Medulla oblongata (tissue), 1 donor: ENCODE data around the gene ALG2.
A peak's percentile ranks its signal among the peaks of the same experiment; 100 is the strongest.

ENCODE experiments used
- DNase-seq: peaks from one replicate; pipeline ENCODE4 v3.0.0-alpha.2; 2015; ENCODE audit errors: extremely low spot score

The ALG2 gene

DNA sequence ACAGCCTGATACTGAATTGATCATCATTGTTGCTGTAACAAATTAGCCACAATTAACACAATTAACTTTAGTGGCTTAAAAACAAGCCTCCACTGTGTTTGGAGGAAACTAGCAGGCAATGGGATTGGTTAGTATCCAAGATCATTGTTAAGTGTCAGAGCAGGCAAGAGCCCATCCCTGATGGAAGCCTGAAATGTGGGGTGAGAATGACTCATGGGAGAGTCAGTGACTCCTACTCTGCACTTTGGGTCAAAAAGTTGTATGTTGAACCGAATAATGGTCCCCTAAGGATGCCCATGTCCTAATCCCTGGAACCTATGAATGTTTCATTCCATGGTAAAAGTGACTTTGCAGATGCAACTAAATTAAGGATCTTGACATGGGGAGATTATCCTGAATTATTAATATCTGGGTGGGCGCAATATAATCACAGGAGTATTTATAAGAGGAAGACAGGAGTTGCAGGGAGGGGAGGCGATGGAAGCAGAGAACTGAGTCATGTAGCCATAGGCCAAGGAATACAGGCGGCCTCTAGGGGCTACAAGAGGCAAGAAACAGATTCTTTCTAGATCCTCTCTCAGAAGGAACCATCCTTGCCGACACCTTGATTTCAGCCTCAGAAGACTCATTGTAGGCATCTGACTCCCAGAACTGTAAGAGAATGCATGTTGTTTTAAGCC lies 28.8 kb downstream of the ALG2 start:
- DNase-seq: no peak

DNA sequence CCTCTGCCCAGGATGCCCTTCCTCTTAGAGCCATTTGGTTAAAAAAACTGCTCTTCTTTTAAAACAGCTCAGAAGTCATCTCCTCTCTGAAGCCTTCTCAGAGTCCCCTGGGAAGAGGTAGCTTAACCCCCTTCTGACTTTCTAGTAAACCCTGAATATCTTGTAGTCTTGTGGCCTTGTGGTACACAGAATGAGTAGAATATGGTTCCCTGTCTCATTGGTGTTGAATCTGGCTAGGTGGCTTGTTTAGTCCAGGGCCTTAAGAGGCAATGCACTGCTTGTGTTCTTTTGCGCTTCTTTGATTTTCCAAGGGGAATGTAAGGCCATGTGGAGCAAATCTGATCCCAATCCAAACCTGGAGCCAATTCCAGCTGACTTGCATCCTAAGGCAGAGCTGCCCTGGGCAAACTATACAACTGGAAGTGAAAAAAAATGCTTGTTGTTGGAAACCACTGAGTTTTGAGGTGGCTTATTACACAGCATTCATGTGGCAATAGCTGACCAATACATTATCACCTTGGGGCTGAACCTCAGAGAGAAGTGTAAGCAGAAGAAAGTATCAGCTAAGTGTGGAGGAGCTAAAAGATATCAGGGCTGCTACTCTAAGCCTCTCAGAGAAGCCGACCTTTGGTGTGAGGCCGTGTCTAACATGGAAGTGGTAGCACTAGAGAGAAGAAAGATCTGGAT lies 31.0 kb downstream of the ALG2 start:
- no peak for DNase-seq

DNA sequence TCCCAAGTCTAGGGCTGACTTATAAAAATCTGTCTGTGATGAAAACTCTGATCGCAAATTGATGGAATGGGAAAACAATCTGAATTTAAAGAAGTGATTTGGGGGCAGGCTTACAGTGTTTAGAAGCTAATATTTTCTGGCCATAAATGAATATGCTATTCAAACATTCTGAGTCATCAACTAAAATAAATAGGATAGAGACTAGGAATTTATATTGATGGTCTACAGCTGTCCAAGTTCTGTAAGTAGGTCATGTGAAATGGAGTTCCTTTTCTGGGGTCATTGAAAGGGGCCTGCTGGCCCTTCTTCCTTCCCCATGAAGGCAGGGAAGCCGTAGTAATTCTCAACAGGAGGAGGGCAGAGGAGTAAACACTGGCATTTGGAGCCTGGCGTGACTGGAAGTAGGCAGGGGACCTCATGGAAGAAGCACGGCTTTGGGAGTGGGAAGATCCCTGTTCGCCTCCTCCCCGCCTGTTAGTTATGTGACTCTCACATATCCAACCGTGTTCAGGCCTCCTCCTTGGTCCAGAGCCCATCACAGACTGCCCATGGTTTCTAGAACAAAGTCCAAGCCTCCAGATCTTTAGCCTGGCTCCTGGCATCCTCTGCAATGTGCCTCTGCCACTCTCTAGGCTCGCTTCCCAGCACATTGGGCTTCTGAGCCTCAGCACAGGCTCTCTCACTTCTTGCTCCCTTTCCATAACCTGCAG lies 31.7 kb downstream of the ALG2 start:
- DNase-seq: no peak

DNA sequence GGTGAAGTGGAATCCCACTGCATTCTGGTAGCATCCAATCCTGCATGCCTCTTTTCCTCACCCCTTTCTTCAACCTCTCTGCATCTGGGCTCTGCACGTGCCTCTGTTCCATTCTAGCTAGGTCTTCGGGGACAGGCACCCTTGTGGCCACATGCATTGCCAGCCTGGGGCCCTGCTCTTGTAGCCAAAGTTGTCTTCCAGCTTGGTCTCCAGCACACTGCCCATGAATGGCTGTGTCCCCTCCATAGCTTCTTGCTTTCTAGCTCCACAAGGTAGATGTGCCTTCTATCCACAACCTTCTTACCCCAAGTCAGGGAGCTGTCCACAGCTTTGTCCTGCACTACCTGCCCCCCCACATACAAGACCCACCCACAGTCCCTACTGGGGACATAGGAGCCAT lies 32.6 kb downstream of the ALG2 start:
- DNase-seq: no peak

DNA sequence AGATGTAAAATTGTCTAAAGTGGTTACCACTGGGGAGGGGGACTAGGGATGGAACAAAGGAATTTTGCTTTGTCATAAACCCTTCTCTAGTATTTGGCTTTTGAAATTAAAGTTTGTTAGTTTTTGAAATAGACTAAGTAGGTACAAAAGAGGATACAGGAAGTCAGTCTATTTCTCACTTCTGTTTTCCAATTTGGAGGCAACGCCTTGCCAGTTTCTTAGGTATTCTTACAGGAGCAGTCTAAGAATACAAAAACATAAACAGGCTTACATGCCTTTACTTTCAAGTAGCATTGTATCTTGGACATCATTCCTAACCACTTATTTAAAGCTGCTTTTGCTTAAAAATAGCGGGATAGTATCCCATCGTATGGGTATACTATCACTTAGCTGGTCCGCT lies 34.4 kb downstream of the ALG2 start:
- no peak for DNase-seq

DNA sequence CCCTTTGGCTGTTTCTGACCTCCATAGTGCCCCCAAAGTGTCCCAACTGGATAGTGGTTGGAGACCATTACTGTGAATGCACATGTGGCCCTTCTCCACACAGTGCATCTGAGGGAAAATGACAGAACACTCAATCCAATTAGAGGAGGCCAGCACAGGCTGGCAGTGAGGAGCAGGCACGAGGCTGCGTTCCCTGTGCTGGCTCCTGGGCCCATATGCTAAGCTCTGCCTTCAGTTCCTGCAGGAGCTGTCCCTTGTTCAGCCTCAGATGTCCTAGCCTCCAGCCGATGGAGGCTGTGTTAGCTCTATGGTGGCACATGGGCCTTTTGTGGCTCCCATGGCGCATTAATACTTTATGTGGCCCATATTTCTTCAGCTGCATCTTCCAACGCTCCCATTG lies 35.8 kb downstream of the ALG2 start:
- no peak for DNase-seq

DNA sequence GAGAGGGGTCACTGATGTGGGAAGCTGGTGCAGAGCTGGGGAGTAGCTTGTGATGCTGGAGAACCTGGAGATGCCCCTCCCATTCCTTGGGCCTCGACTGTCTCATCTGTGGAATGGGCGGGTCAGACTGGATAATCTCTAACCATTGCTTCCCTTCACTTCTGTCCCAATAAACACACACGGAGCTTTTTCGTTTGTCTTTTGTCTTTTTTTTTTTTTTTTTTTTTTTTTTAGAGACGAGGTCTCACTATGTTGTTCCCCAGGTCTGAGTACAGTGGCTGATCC lies 36.5 kb downstream of the ALG2 start:
- no peak for DNase-seq

DNA sequence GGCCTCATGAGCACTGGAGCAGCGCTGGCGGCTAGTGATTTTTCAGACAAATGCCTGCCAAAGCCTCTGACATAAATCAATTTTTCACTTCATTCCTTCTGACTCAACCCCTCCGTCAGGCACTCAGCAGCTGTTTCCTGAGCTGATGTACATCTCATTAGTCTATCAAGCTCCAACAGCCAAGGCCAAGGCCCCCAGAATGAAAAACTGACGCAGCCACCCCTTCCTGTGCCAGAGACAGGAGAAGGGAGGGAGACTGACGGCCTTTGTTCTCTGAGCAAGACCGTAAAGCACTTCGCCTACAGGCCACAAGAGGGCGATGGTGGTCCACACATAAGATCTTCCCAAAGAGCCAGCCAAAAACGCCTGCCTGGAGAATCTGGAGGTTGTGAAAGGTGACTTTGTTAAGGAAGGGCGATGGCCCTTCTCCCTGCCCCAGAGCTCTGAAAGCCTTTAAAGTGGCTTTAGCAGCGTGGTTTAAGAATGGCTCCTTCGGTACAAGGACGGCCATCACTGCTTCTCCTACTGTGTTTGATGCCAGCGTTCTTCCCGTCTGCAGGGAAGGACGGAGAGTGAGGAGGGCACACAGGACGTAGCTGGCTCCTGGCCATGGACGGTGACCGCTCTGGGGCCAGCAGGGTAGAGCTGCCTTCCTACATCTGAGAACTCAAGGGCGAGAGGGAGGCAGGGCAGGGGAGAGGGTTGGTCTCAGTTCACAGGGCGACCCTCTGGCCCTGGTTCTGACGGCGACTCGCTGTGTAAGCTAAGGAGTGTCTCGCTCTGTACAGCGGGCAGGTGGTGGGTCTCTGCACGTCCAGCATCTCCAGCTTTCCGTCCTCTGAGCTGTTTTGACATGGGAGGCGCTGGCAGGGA lies 37.0 kb downstream of the ALG2 start:
- peak; percentile 97 for DNase-seq

DNA sequence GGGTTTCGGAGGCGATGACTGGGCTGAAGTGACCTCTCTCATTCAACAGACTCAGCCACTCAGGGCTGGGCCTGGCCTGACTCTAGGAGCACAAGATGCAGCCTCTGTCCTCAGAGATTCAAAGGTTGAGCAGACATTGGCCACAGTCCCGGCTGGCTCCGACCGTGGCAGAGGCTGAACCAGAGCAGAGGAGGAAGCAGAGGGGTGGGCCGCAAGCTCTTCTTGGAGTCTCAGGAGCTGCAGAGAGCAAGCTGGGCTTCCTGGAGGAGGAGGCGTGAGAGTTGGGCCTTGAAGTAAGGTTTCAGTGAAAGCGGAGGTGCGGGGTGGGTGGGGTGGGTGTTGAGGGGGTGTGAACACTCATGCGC lies 37.6 kb downstream of the ALG2 start:
- no peak for DNase-seq

DNA sequence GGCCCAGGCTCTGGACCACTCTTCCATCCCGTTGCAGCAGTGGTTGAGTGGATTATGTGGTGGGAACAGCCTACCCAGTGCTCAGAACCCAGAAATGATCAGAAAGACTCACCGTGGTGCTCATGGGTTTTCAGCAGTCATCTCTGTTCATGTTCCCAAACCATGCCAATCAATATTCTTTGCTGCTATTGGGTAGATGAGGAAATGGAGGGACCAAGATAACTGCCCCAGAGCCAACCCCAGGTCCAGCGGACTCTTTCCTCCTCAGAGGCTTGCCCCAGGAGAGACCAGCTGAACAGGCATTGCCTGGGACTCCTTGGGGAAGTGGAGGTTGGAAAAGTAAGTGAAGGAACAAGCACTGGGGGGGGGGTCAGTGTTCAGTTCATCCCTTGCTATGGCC lies 38.1 kb downstream of the ALG2 start:
- no peak for DNase-seq

DNA sequence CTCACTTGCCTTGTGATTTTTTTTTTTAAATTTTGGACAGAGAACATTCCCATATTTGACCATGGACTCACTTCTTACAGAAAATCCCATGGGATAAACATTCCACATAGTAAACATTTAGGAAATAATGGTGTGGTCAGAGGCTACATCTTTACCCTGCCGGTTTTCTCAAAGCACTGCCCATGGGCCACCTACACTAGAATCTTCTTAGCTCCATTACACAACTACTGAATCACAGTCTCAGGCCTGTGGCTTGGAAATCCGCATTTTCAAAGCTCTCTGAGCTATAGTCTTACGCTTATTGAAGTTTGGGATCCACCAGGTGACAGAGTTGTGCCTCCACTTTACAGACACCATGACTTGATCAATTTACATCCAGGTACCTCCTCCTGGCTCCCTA lies 39.4 kb downstream of the ALG2 start:
- no peak for DNase-seq

DNA sequence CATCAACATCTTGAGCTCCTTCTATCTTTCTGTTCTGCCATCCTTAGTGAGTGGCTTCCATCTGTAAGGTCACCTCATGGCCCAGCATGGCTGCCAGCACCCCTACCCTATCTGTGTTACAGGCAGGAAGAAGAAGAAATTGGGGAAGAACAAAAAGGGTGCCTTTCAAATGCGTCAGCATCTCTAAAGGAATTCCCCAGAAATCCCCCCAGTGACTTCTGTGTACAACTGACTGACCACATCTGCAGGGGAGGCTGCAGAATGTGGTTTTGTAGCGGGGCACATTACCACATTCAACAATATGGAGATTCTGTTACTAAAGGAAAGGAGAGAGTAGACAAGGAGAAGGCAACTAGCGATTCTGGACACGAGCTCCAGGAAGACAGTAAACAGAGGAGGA lies 40.1 kb downstream of the ALG2 start:
- DNase-seq: no peak

DNA sequence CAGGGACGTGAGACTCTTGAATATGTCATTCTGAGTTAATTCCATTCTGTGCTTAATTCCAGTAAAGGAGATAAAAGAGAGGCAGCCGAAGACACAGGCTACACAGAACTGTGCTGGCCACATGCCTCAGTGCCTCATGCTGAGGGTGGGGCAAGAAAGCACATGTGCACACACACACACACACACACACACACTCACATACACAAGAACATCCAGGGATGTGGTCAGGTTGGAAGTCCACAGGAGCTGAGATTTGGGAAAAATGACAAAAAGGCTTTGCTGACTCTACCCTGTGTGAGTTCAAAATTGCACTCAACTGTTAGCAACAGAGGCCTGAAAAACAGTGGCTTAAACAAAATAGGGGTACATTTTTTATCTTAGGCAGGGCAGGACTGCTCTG lies 40.5 kb downstream of the ALG2 start:
- no peak for DNase-seq

DNA sequence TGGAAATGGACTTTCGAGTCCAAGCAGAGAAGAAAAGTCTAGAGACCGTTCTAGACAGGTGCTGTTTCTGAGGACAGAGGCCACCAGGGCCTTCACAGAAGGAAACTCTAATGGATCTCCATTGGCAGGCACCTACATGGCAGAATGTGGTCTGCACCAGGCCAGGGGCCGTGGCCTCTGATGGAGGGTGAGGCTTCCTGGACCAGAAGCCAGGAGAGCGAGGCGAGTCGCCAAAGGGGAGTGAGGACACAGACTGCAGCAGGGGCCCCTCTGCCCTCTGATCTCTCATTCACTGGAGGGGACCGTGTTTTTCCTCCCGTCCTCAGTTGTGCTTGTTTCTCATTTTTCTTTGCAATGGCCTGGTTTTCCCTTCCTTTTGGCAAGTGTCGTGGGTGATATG lies 41.1 kb downstream of the ALG2 start:
- no peak for DNase-seq

DNA sequence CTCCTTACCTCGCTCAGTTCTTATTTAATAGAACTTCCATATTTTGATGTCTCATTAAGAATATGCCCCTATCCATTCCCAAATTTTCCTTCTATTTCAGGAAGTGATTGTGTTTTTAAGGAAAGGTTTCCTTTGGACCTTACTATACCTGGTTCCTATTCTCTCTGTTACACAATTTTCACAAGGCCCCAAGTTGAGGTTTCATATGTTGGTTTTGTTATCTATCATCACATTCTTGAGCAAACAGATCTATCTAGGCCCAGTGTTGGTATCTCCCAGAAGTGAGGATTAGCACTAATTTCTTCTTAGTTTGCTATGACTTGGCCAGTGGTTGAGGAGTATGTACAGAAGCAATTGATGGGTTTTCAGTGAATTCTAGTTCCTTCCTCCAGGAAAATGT lies 41.5 kb downstream of the ALG2 start:
- DNase-seq: no peak

DNA sequence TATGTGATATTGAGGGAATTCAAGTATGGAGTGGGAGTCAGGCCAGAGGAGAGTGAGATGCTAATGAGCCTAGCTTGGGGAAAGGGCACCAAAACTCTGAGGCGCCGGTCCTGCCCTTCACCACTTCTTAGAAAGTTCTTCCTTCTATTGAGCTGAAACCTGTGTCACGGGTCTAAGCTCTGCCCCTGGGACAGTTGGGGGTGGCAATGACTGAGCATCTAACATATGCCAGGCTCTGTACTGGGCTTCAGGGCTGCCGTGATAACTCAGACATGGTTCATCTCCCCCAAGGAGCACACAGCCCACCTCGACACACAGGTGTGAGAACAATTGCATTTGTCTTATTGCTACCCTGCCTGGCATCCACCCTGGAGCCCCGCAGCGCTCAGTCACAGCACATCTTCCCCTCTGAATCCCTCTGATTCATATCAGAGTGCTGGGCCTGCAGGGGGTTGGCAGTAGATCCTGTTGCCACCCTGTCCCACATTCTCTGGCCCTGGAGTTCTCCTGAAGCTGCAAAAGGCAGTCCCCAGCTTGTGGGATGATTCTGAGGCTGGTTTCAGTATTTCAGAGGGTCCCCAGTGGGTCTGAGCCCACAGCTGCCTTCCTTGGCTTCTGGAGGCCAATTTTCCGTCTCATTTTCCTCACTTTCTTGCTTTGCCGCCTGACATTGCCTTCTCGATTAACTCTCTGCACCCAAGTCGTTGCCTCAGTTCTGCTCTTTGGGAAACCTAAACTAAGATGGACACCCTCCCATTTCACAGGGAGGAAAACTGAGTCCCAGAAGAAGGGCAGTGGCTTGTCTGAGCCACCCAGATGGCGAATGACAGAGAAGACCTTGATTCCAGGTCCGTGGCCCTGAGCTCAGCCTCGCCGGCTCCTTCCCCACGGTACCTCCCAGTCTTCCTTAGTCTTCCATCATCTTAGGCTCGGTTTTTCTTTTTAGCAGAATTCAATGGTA lies 42.5 kb downstream of the ALG2 start:
- no peak for DNase-seq

DNA sequence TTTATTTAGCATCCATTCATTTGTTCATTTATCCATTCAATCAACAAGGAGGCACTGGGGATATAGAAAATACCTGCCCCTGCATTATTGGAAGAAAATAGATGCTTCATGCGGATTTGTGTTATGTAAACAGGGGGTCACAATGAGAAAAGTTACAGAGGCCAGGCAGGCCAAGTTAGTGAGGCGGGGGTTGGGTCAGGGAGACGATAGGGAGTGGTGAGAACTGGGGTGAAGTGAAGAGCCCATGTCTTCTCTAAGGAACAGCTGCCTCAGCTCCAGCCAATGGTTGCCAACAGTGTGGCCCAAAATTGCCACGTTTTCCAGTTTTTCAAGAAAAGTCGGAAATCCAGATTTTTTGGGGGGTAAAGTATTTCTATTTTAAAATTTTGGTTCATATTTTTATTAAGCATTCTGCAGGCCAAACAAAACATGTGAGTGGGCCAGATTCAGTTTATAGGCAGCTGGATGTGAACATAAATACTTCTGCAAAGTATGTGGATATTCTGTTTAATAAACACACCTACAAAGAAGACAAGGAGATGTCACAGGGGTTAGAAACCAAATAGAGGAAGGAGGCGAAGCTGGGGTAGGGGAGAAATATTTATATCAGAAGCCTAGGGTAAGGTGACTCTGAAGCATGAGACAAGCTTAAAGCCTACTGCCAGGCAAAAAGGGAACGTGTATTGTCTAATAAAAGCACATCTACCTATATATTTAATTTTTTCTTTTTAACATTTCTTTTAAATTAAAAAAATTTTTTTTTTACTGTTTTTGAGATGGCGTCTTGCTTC lies 44.0 kb downstream of the ALG2 start:
- DNase-seq: no peak

DNA sequence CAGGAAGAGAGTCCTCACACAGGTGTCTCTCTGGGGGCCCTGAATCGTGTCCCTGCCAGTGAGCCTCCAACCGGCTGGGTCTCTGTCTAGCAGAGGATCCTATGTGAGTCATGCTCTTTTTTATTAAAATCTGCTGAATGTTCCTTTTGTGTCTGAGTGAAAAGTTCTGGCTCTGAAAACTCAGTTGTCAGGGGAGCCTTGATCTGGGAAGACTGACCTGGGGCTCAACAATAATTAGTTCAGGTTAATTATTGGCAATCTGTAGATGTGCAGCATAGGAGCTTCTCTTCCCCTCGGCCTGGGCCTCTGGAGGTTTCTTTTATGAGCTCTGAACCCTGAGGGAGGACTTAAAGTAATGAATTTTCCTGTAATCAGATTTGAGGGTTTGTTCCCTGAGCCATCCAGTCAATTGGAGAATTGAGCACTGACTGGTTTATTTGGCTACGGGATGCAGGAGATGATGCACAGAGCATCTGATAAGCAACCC lies 45.2 kb downstream of the ALG2 start:
- DNase-seq: no peak

DNA sequence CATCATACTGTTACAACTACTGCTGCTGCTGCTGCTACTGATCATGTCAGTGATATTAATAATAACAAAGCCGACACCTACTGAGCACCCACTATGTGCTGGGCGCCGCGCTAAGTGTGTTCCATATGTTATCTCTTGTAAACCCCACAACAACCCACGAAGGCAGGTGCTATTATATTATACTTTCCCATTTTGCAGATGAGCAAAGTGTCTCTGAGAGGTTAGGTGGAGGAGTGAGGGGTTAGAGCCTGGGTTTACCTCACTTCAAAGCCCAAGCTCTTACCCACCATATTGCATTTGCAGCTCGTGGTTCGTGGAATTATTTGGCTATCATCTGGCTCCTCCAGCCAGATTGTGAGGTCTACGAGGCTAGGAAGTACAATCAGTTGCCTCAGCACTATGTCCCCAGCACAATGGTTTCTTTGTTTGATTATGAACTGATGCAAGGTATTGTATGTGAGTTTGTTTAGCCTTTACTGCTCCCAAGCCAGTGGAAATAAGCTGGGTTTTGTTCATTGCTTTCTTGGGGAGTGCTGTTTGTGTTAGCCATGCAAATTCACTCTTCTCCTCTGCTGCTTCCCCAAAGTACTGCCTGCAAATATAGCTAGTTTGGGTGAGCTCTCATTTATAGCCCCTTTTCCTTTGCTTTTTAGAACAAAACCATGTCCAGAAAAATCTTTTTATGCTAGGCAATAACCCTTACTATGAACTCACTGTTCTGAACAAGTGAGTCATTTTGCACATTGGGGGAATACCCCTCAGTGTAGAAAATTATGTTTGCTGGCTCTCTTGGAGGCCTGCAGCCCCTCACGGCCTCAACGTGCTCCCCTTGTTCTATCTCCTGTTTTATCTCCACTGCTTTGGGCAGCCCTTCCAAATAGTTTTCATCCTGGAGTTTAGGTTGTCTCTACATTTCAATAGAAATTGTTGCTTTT lies 47.9 kb downstream of the ALG2 start:
- peak; percentile 82 for DNase-seq
